Mesodermal cell (in vitro differentiated cells): ENCODE results near the gene RNH1.

Experiments used
- H3K27ac ChIP-seq: 2 replicates; pipeline ENCODE4 v1.7.0; 2013; ENCODE audit warnings: mild to moderate bottlenecking, low read depth, low read length, moderate library complexity; ENCODE audit not compliant: severe bottlenecking
- H3K36me3 ChIP-seq: 2 replicates; pipeline ENCODE4 v1.7.1; 2013; ENCODE audit warnings: mild to moderate bottlenecking, low read length, moderate library complexity; ENCODE audit not compliant: control insufficient read depth, insufficient read depth
- H3K4me1 ChIP-seq: one replicate; pipeline ENCODE4 v1.7.1; 2013; ENCODE audit warnings: mild to moderate bottlenecking, low read length; ENCODE audit not compliant: insufficient read depth, control insufficient read depth, poor library complexity, severe bottlenecking
- H3K4me3 ChIP-seq: 2 replicates; pipeline ENCODE4 v1.7.0; 2013; ENCODE audit warnings: low read length, control low read depth, mild to moderate bottlenecking; ENCODE audit not compliant: insufficient read depth, poor library complexity, severe bottlenecking; ENCODE audit errors: extremely low read depth
- H3K9me3 ChIP-seq: 2 replicates; pipeline ENCODE4 v1.7.1; 2013; ENCODE audit warnings: mild to moderate bottlenecking, low read length, moderate library complexity; ENCODE audit not compliant: control insufficient read depth
- WGBS, 2 experiments: methylation state at CpG; one replicate each; pipeline ENCODE4 v1.1.5; 2013; ENCODE audit warnings: missing lambda C conversion rate in 2 of 2; ENCODE audit not compliant: insufficient coverage in 2 of 2; 5-methylcytosine and 5-hydroxymethylcytosine counted together

RNH1 gene

GRCh38 chr11:530960-531831 is 24.2 kb upstream of the RNH1 start:
- WGBS, 2 experiments = 93 to 95% methylated on average over 21 to 24 of the region's 28 CpGs
- H3K36me3 ChIP-seq = peaks cover 35% of the 10 kb centered on the region
- H3K4me1 ChIP-seq = peaks cover 3% of the 10 kb centered on the region
- H3K4me3 ChIP-seq = no peak overlapping the region
- no peaks in the 10 kb centered on the region for H3K9me3 ChIP-seq
- H3K27ac ChIP-seq = no peak overlapping the region

- WGBS, 2 experiments = 90 to 93% methylated on average over 15 to 18 of the region's 18 CpGs
Measured at GRCh38 chr11:529728-530411, 22.8 kb upstream of the RNH1 start.

GRCh38 chr11:528815-529727 is 22.0 kb upstream of the RNH1 start:
- H3K9me3 ChIP-seq = no peaks in the 10 kb centered on the region
- WGBS, 2 experiments = 91 to 92% methylated on average over 24 to 27 of the region's 29 CpGs
- peaks cover 32% of the 10 kb centered on the region for H3K36me3 ChIP-seq
- peaks cover under 1% of the 10 kb centered on the region for H3K4me1 ChIP-seq
- no peak overlapping the region for H3K27ac ChIP-seq
- H3K4me3 ChIP-seq = no peak overlapping the region

More at GRCh38 chr11:529728-530411, 22.8 kb upstream of the RNH1 start:
- Histone ChIP-seq H3K4me1 (peaks cover 3% of the 10 kb centered on the region), H3K4me3 (no peak overlapping the region), H3K36me3 (peaks cover 35% of the 10 kb centered on the region), H3K27ac (no peak overlapping the region), H3K9me3 (no peaks in the 10 kb centered on the region)

GRCh38 chr11:528166-528814 is 21.2 kb upstream of the RNH1 start:
- Histone ChIP-seq H3K36me3 (peaks cover 24% of the 10 kb centered on the region), H3K9me3 (no peaks in the 10 kb centered on the region), H3K27ac (no peak overlapping the region), H3K4me3 (no peak overlapping the region), H3K4me1 (no peaks in the 10 kb centered on the region)
- WGBS, 2 experiments = 89 to 92% methylated on average over 28 to 29 of the region's 30 CpGs

- no peak overlapping the region for H3K4me3 ChIP-seq
Measured at GRCh38 chr11:526192-526591, 19.1 kb upstream of the RNH1 start.

GRCh38 chr11:521177-521688 is 14.2 kb upstream of the RNH1 start:
- H3K4me3 ChIP-seq = no peak overlapping the region
- no peak overlapping the region for H3K27ac ChIP-seq
- H3K9me3 ChIP-seq = peaks cover 12% of the 10 kb centered on the region
- H3K4me1 ChIP-seq = no peaks in the 10 kb centered on the region
- 94 to 95% methylated on average over 5 to 8 of the region's 10 CpGs for WGBS, 2 experiments
- H3K36me3 ChIP-seq = no peaks in the 10 kb centered on the region

More at GRCh38 chr11:526192-526591, 19.1 kb upstream of the RNH1 start:
- no peaks in the 10 kb centered on the region for H3K9me3 ChIP-seq
- no peak overlapping the region for H3K27ac ChIP-seq
- WGBS, 2 experiments = 82 to 85% methylated on average over 13 to 16 of the region's 17 CpGs
- H3K4me1 ChIP-seq = no peaks in the 10 kb centered on the region
- H3K36me3 ChIP-seq = peaks cover 3% of the 10 kb centered on the region

- H3K27ac ChIP-seq = no peak overlapping the region
- 94% methylated on average over 34 to 37 of the region's 39 CpGs for WGBS, 2 experiments
Measured at GRCh38 chr11:520428-521176, 13.6 kb upstream of the RNH1 start.

GRCh38 chr11:518463-519202 is 11.6 kb upstream of the RNH1 start:
- Histone ChIP-seq H3K4me1 (no peaks in the 10 kb centered on the region), H3K9me3 (peaks cover 12% of the 10 kb centered on the region), H3K27ac (no peak overlapping the region), H3K4me3 (no peak overlapping the region), H3K36me3 (peaks cover 18% of the 10 kb centered on the region)
- 41 to 42% methylated on average over 69 of the region's 74 CpGs for WGBS, 2 experiments

More at GRCh38 chr11:520428-521176, 13.6 kb upstream of the RNH1 start:
- H3K4me1 ChIP-seq = no peaks in the 10 kb centered on the region
- peaks cover 12% of the 10 kb centered on the region for H3K9me3 ChIP-seq
- no peaks in the 10 kb centered on the region for H3K36me3 ChIP-seq
- no peak overlapping the region for H3K4me3 ChIP-seq
